Amniotic stem cell (primary cell): ENCODE data around the gene LHX1.

Experiments
- DNase-seq: peaks from one replicate; lab custom pipeline; 2025; lab: John Stamatoyannopoulos, UW

Gene LHX1

DNA sequence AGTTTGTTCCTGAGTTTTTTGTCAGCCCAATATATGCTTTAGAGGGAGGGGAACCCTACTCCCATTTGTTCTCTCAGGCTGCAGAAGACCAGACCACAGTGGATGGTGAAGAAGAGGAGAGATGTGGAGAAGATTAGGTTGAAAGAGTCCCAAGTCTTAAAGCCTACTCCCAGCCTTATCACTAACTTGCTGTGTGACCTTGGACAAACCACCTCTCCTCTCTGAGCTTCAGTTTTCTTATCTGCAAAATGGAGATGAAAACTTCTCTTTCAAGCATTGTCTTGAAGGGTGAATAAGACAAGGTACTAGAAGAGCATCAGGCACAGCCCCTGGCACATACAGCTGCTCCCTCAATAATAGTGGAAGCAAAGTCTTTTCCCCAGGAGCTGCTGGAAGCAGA is 15.1 kb upstream of the LHX1 start:
- no peak for DNase-seq

DNA sequence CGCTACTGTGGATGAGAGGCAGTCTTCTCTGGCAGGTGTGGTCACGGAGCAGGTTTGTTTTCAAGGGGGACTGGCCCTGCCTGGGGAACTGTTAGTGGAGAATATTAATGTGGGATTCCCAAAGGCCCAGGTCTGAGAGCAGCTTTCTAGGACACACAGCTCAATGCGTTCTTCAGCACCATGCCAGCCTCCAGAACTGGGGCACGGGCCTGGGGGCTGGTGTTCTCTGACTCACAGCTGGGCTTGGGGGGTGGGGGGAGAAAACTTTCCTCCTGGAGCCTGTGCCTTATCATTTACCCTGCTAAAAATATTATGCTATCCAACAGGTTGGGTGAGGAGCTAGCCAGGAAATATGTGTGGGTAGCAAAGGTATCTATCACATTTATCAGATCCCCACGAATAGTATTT is 13.5 kb upstream of the LHX1 start:
- DNase-seq, result no peak

DNA sequence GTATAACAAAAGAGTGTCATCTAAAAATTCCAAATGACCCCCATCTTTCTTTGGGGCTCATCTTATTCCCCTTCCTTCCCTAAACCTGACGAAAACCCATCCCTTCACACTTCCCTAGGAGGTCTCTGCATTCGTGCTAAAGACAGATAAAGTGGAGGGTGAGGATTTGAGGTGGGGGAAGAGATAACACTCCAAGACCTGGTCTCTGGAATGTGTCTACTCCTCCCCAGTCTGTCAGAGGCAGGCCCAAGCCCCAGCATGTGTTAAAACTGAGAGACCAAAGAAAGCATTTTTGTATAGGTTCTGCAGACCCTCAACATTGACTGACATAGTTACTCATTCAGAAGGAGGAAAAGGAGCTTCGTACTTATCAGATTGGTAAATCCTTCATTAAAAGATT is 11.0 kb upstream of the LHX1 start:
- no peak for DNase-seq

- no peak for DNase-seq
Observed at GRCh38 chr17:36926701-36927100, 10.6 kb upstream of the LHX1 start.

DNA sequence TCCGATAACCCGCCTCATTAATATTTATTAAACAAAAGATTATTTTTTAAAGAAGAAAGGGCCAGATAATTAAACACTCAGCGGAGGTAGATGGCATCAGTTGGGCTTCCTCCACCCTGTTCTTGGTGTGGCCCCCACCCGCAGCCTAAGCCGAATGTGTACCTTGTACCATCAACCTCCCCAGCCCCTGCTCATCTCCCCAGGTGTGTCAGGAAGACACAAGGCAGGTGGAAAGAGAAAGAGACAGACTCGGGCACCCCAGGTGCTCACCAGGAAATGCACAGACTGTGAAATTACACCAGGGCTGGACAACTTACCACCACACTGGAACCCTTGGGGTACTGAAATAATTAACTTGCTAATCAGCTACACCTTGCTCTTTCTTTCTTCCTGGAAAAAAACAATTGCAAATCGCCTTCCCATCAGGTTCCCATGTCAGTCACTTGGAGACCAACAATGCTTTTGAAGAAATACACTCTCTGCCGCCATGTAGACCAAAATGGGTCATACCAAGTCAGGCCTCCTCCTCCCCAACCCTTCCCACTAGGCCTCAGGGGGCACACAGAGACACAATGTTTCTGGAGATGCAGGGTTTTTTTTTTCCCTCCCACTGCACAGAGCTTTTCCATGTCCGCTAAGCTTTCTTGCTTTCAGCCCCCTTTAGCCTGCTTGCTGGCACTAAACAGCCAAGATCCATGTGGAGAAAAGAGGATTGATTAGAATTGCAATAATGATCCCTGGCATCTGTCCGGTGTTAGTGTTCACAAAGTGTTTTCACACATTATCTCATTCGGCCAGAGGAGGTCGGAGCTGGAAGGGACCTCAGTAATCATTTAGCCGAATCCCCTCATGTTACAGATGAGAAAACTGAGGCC is 8.6 kb upstream of the LHX1 start:
- DNase-seq, result no peak

DNA sequence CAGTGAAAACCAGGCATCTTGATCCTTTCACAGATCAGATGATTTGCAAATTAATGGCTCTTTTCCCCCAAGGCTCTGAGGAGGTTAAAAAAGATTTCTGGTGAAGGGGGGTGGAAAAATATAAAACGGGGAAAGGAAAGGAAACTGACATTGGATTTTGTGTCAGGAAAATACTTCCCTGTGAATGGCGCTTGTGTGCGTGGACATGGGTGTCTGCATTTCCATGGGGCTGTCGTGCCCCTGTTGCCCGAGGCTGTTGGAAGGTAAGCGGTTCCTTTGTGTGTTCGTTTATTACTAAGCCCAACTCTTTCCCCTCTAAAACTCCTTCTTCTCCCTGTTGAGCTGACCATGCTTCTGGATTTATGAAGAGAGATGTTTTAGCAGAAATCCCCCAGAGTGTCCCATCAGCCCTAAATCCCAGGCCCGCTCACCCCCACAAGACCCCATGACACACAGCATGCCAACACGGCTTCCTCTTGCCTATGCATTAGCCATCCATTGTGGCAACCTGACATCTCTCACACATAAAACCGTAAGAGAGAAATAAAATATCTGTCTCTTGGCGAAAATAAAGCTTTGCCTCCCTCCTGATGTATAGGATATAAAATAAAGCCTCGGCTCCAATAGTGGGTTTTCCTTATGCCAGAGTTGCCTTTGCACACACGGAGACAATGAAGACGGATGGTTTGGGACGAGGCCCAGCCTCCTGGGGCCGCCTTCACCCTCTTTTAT is 7.3 kb upstream of the LHX1 start:
- no peak for DNase-seq

- no peak for DNase-seq
Observed at GRCh38 chr17:36930583-36930900, 6.7 kb upstream of the LHX1 start.

DNA sequence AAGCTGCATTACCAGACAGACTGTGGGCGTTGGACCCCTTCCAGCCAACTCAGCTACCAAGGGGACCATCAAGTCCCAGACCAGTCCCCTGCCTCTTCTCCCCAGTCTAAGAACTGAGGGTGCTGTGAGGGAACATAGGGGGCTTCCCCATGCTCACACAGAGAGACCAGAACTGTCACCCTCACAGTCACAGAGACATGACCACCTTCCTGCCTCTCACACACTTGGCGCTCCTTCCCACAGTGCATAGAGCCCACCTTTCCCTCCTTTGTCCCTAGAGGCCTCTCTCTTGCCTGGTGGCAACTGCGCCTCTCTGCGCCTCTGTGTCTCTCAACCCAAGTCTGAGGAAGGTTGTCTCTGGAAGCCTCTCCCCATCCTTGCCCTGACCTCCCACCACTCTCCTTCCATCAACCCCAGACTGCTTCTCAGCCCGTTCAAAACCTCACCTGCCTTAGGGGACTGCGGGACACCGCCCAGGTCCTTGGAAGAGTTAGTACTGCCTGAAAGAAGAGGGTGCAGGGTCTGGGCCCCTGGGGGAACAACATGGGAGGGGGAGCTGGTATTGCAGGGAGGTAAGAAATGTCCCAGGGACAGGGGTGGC is 6.1 kb upstream of the LHX1 start:
- no peak for DNase-seq

DNA sequence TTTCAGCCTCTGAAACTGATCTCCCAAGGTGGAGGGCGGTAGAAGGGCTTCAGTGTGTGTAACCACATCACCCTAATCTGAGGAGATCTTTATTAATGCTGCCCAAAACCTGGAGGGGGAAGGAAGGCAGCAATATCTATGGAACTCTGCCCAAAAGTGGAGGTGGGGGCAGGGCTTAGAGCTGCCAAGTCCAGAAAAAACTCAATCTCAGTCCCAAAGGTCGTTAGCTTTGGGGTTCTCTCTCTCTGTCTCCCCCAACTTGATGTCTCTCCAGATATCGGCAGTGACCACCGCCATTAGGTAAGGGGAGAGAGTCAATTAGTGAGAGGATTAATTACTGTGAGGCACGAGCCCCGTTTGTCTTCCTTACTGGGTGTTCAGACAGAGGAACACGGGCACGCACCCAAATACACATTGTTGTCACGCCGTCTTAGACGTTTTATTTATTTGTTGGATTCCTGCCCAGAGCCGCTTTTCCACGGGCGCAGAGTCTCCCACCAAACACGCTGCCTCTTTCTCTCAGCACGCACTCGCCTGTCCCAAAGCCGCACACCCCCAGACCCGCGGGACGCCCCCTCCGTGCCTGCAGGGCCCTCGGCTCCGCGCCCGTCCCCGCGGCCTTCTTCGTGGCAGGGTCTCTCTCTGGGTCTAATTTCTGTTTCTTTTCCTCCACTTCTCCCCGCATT is 5.4 kb upstream of the LHX1 start:
- DNase-seq, result no peak

GRCh38 chr17:36932383-36932693 is 4.9 kb upstream of the LHX1 start:
- DNase-seq, result no peak

GRCh38 chr17:36932694-36933511 is 4.4 kb upstream of the LHX1 start:
- DNase-seq, result no peak

DNA sequence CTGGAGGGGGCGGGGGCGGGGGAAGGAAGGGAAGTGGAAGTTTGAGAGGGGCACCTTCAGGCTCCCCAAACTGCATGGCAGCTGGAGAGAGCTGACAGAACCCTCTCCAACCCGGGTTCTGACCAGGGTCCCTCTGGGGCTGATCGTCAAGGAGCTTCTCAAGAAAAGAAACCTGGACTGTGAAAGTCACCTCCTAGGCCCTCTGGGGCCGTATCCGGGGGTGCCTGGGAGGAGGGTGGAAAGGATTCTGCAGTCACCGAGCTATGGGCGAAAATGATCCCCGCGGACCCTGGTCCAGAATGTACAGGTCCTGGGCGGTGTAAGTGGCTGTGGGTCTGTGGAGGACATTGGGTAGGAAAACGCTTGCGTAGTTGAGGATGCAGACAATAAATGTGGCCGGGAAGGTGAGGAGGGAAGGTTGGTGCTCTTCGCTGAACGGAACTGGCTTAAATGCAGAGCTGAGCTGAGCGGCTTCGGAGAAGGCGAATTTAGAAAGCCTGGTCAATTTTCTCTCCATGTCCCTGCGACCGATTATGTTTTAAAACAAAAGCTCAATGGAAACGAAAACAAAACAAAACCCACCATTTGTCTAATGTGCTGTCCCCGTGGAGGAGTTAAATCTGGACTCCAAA is 3.6 kb upstream of the LHX1 start:
- DNase-seq, result no peak

GRCh38 chr17:36934144-36934691 is 3.1 kb upstream of the LHX1 start:
- DNase-seq, result no peak

- DNase-seq, result no peak
Observed at GRCh38 chr17:36934692-36935630, 2.3 kb upstream of the LHX1 start.

- DNase-seq, result no peak
Observed at GRCh38 chr17:36935671-36936454, 1.4 kb upstream of the LHX1 start.

DNA sequence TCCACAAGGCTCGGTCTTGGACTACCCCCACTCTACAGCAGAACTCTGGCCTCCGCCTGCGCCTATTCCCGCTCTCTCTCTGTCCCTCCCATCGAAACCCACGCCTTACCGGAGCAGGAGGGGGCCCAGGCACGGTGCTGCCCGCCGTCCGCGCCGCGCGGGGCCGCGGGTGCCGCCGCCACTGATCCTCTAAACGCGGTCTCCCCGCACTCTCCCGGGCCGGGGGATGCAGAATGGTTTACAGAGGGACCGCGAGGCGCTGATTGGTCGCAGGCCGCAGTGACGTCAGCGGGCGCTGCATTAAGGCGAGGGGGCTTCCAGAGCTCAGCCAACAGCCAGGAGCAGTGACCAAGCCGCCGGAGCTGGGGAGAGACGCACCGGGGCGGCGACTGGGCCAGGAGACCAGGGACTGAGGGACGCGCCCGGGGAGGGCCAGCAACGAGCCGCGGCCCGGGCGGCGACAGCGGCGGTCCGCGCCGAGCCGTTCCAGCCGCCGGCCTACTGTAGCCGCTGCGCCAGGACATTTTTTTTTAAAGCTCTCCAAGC is 747 bp upstream of the LHX1 start:
- DNase-seq, result no peak

DNA sequence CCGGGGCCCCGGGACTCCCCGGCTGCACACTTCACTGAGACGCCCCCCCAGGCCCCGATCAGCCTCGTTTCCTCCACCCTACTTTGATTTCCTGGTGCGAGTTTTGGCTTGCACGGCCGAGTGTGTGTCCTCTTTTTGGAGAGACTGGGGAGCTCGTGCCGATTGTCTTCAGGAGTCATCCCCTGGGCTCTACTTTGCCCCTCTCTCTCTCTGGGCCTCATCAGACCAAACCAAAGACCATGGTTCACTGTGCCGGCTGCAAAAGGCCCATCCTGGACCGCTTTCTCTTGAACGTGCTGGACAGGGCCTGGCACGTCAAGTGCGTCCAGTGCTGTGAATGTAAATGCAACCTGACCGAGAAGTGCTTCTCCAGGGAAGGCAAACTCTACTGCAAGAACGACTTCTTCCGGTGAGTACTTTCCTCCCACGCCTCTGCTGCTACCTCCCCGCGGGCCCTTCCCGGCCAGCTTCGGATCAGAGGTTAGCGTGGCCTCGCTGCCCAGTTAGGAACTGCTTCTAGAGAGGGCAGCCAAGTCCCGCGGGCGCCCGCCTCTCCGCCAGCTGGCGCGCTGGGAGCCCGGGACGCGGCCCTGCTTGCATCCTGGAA is 787 bp downstream of the LHX1 start:
- DNase-seq, result no peak

GRCh38 chr17:36938566-36939051 is 1.3 kb downstream of the LHX1 start:
- DNase-seq, result no peak
